GM18511 (cell line): ENCODE results near the gene HDAC11.
A peak's percentile ranks its signal among the peaks of the same experiment; 100 is the strongest.
"Not testable (repeated sequence)": the region's sequence is repeated elsewhere in the genome, so short reads cannot be mapped to it uniquely, and the experiment has no call there.

ENCODE experiments used
- ATAC-seq: cut with Tn5 transposase; IDR thresholded peaks from one replicate; pipeline ENCODE4 v1.9.1; 2021; ENCODE audit warnings: mild to moderate bottlenecking, moderate library complexity; ENCODE audit not compliant: unreplicated experiment

Gene HDAC11, protein sequence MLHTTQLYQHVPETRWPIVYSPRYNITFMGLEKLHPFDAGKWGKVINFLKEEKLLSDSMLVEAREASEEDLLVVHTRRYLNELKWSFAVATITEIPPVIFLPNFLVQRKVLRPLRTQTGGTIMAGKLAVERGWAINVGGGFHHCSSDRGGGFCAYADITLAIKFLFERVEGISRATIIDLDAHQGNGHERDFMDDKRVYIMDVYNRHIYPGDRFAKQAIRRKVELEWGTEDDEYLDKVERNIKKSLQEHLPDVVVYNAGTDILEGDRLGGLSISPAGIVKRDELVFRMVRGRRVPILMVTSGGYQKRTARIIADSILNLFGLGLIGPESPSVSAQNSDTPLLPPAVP

DNA sequence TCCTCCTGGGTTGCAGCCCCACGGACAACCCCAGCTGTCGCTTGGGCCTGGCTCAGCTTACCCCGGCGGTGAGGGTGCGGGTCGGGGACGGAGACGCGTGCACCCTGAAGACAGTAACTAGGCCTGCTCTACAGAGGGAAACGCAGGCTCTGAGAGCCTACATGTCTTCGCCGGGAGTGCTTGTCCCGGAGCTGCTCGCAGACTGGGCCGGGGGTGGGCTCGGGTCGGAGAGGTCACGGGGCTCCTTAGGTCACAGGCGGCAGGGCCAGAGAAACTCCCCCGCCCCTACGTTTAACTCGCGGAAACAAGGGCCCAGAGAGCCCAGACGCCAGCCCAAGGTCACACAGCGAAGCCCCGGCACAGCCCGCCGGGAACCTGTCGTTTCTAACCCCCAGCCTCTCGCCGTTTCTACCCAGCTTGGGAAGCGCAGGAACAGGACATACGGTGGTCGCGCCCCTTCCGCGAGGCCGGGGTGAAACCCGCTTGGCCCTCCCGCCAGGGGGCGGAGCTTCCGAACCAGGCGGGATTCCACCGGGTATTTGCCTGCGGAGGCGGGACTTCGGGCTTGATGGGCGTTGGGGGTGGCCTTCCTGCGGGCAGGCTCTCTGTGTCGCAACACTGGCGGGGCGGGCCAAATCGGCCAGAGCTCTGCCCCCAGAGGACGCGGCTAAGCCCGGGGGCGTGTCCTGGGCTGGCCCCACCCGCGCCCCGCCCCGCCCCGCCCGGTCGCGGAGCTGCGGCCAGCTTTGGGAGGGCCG, at the start of gene HDAC11:
Gene HDAC11 (plus strand): TSS at position 725 of the 758 bp plus-strand sequence. CDS start 42 bp downstream, outside the sequence.
- ATAC-seq: peak; percentile 97

DNA sequence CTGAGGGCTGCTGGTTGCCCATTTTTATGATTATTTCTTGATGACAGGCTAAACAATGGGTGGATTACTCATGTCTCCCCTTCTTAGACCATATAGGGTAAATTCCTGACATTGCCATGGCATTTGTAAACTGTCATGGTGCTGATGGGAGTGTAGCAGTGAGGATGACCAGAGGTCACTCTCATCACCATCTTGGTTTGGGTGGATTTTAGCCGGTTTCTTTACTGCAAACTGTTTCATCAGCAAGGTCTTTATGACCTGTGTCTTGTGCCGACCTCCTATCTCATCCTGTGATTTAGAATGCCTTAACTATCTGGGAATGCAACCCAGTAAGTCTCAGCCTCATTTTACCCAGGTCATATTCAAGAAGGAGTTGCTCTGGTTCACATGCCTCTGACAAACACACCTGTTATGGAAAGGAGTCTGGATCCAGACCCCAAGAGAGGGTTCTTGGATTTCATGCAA, 49.7 kb upstream of the HDAC11 start:
- not testable (repeated sequence) for ATAC-seq

DNA sequence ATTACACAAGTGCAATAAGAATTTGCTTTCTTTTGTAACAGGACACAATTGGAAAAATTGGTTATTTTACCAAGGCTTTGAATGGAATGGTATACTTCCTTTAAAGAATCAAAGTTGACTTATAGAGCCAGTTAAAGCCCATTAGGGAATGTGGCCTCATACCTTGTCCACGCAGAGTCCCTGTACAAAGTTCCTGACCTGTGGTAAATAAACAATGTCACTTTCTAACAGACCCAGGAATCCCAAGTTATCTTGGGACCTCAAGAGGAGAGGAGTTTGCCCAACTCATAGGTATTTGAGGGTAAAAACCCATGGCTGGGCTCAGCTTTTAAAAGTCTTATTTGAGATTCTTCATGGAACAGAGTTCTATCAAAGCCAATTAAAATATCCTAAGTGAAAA, 48.0 kb upstream of the HDAC11 start:
- no peak for ATAC-seq

DNA sequence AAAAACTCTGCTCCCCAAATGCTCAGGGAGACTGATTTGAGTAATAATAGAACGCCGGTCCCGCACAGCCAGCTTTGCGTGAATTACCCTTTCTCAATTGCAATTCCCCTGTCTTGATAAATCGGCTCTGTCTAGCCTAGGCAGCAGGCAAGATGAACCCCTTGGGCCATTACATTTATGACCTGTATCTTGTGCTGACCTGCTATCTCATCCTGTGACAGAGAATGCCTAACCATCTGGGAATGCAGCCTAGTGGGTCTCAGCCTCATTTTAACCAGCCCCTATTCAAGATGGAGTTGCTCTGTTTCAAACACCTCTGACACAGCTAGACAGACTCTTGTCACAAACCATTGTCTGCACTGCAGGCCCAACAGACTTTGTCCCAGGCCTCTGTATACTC, 46.2 kb upstream of the HDAC11 start:
- ATAC-seq: no peak

DNA sequence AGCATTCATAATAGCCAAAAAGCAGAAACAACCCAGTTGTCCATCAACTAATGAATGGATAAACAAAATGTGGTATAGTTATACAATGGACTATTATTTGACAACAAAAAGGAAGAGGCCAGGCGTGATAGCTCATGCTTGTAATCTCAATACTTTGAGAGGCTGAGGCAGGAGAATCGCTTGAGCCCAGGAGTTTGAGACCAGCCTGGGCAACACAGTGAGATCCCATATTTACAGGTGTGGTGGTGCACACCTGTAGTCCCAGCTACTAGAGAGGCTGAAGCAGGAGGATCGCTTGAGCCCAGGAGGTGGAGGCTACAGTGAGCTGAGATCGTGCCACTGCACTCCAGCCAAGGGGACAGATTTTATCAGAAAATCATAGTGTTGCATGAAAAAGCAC, 43.9 kb upstream of the HDAC11 start:
- ATAC-seq: not testable (repeated sequence)

DNA sequence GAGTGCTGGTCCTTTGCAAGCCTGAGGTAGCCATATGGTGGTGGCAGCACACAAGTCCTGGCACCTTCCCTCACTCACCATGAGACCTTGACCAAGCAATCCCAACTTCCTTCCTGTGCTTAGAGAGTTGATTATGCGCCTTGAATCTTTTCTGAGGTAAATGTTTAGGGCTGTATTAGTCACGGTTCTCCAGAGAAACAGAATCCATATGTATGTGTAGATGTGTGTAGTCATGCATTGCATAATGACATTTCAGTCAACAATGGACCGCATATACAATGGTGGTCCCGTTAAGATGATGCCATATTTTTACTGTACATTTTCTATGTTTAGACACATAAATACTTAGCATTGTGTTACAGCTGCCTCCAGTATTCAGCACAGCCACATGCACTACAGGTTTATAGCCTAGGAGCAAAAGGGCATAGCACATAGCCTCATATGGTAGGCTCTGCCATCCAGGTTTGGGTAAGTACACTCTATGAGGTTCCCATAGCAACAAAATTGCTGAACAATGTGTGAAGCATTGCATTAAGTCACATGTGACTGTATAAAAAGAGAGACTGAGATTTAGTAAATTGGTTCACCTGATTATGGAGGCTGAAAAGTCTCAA, 39.8 kb upstream of the HDAC11 start:
- ATAC-seq: no peak

DNA sequence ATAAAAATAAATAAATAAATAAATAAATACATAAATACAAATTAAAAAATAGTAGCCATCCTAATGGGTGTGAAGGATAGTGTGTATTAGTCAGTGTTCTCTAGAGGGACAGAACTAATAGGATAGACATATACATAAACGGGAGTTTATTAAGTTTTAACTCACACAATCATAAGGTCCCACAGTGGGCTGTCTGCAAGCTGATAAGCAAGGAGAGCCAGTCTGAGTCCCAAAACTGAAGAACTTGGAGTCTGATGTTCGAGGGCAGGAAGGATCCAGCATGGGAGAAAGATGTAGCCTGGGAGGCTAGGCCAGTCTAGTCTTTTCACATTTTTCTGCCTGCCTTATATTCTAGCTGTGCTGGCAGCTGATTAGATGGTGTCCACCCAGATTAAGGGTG, 37.2 kb upstream of the HDAC11 start:
- ATAC-seq: not testable (repeated sequence)

DNA sequence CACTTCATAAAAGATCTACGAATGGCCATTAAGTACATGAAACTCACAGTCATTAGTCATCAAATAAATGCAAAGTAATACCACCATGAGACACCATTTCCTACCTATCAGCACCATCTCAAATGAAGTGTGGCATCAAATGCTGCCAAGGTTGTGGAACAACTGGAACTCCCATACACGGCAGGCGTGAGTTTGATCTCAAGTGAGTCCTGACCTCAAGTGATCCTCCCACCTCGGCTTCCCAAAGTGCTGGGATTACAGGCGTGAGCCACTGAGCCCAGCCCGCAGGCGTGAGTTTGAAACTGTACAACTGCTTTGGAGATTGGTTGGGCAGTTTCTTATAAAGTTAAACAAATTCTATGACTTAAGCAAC, 28.8 kb upstream of the HDAC11 start:
- ATAC-seq: peak; percentile 18

DNA sequence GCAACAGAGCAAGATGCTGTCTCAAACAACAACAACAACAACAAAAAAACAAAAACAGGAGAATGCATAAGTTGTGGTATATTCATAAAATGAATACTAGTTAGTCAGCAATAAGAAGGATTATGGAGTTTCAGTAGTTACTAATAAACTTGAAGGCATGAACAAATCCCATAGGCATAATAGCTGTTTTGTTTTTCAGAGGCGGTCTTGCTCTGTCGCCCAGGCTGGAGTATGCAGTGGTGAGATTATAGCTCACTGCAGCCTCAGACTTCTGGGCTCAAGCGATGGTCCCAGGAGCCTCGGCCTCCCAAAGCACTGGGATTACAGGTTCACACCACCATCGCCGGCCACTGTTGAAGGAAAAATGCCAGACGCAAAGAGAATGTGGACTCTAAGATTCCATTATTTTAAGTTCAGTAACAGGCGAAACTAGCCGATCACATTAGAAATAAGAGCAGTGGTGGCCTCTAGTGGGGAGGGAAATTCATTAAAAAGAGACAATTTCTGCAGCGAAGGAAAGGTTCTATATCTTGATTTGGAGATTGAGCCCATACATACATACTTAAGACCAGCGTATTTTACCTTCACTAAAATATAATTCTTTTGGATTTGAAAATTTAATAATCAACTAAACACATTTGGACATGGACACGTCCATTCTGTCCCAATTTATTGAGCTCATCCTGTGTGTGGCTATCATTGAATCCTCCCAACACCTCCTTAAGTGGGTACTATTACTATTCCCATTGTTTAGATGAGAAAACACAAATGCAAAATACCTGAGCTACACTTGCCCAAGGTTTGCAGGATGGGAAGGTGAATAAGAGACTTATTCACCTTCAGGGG, 27.4 kb upstream of the HDAC11 start:
- no peak for ATAC-seq

DNA sequence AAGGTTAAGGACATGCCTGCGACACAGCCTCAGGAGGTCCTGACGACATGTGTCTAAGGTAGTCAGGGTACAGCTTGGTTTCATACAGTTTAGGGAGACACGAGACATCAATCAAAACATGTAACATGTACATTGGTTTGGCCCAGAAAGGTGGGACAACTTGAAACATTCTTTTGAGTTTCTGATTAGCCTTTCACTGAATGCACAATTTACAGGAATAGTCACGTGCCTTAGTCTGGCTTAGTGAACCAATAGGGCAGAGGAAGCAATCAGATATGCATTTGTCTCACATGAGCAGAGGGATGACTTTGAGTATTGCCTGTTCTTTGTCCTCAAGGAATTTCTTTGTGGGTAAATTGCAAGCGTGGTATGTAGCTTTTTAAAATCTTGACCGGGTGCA, 24.5 kb upstream of the HDAC11 start:
- ATAC-seq: no peak

DNA sequence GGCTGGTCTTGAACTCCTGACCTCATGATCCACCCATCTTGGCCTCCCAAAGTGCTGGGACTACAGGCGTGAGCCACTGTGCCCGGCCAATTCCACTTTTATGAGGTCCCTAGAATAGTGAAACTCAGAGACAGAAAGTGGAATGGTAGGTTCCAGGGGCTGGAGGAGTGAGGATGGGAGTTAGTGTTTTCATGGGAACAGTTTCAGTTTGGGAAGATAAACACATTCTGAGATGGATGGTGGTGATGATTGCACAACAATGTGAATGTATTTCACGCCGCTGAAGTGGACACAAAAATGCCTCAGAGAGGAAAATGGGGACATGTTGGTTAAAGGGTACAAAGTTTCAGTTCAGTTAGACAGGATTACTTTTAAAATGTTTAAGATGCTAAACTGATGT, 22.5 kb upstream of the HDAC11 start:
- ATAC-seq: no peak

DNA sequence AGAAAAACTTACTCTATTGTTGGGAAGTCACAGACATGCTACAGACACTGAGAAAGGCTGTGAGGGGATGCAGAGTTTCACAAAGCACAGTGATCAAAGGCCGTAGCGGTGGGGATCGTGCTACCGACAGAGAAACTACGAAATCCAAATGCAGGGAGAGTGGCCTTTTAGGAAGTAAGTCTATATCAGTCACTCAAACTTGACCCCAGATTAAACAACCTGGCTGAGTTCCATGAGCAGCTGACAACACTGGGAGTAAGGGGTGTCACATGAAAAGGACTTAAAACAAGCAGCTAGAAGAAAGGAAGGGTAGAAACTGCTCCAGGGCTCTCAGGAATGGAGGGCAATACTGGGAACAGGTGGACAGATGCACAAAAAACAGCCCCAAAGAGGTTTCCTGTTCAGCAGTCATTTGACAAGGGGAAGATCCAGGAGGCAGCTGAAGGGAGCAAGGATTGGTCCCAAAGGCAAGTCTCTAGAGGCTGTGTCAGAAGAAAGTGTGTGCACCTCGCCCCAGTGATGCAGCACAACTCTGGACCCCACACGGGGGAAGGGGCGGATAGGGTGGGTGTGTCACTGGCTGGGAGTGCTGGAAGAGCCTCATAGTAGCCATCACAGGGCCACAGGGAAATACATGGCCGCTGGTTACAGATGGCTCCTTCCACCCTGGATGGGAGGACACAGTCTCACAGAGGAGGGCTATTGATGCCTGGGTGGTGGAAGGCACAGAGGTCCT, 20.3 kb upstream of the HDAC11 start:
- ATAC-seq: no peak

DNA sequence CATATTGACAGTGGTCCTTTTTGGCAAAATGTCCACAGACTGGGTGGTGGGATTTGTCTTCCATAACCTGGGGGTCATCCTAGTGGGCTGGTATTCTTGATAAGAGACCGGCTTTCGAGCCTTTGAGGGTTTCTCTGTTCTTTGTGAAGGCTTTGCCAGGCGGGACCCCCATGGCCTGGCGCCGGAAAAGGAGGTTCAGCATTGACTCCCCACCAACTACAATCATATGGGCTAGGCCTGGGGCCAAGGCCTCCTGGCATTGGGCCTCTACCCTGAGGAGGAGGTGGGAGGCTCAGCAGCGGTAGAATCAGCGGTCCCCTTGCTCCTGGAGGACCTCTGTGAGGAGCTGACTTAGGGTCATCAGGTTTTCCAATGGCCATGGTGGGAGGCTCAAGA, 19.8 kb upstream of the HDAC11 start:
- ATAC-seq: no peak

DNA sequence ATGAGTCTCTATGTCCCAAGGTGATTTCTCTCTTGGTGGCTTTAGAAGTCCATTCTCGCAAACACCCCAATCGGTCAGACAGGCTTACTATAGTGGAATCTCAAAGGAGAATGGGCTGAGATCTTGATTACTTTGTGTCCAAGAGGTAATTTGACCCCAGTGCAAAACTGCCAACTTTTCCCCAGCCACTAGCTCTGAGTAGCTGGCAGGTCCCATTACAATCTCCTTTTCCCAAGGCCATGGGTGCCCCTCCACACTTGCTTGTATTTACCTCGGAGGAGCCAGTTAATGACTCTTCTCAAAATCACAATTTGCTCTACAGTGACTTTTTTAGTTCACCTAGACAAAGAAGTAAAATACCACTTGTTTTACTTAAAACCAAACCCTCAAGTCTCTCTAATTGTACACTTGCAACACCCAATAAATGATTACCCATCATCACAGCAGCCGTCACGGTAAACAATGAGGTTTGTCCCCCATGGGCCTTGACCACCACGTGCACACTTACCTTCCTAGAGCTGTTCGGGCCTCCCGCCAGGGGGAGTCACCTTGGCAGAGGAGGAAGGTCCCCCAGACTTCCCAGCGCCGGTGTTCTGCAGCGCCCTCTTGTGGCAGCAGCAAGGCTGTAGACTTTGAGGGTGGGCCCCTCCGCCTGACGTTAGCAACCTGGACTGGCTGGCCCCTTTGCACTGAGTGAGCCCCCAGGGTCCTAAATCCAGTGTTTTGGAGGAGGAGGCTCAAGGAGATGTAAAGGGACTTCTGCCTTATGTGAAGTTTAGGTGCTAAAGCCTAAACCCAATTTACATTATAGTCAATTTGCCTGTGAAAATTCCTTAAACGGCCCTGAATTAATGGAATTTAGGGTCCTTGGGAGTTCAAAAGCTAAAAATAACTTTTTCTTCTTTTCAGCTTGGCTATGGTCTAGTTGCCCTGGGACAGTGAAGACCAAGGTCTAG, 18.7 kb upstream of the HDAC11 start:
- no peak for ATAC-seq

DNA sequence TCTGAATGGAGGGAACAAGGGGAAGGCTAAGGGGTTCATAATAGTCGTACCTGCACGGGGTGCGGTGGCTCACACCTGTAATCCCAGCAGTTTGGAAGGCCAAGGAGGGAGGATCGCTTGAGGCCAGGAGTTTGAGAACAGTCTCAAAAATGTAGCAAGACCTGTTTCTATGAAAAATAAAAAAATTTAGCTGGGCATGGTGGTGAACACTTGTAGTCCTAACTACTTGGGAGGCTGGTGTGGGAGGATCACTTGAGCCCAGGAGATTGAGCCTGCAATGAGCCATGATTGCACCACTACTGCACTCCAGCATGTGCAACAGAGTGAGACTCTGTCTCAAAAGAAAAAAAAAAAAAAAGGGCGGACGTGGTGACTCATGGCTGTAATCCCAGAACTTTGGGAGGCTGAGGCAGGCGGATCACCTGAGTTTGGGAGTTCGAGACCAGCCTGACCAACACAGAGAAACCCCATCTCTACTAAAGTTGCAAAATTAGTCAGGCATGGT, 17.9 kb upstream of the HDAC11 start:
- ATAC-seq: no peak

DNA sequence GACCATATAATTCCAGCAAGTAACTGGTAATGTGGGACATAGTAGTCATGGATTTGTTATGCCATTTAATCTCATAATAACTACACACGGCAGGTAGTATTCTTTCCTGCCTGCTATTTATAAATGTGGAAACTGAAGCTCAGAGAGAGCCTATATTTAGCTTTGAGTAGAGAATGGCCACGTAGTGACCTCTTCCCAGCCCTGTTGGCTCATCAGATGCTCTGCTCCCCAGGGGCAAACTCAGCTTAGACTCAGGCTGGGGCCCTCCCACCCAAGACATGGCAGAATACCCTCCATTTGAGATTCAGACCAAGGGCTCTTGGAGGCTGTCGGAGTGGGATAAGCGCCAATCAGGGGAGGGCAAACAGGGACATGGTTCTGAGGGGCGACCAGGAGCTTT, 17.3 kb upstream of the HDAC11 start:
- no peak for ATAC-seq

DNA sequence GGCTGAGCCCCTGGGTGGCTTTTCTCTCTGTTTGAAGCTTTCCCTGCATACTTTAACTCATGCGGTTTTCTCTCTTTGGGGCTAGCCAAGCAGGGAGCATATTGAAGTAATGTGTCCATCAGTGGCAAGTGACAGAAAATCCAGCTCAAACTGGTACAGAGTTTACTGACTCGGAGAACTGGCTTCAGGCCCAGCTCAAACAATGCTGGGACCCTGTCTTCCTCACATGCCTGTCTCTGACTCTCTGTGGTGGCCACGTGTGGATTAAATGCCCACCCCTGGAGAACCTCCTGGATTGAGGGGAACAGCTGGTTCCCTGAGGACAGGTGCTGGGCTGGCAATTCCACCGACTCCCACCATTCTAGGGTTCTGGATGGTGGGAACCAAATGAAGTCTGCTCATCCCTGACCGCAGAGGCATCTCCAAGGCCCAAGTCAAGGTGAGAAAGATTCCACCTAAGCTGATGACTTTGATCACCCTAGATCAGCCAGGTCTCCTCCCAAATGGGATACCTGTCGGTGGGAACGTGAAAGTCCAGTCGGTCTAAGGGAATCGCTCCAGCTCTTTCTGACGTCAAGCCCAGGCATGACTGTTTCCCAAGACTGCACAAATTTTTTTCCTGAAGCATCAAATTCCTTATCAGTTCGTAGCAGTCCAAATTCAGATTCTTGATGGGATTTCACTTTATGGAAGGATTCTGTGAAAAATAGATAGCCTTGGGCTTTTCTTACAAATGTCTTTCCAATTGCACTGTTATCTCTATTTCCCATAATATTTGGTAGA, 16.3 kb upstream of the HDAC11 start:
- ATAC-seq: no peak

DNA sequence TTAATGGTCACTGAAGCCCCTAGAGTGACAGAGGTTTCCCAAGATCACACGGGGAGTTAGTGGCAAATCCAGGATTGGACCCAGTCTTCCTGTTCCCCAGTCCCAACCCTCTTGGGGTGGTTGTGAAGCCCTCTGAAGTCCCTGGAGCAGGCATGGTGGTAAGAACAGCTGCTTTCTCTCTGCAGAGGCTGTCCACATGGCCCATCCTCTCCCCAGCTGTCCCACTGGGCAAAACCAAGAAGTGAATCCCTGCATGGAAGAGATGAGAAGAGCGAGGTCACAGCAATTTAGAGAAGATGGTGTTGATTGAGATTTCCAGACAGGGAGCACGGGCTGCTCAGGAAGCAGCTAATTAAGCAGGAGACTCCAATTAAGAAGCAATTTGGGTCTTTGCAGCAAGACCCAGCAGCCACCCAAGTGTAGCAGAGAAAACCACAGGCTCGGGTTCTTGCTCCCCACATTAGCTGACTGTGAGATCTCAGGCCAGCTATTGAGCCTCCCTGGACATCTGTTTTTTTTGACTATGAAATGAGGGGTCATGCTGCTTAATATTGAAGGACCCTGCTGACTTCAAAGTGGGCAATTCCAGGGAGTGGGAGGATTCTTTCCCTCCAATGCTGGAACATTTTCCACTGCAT, 14.8 kb upstream of the HDAC11 start:
- ATAC-seq: no peak
